ENCODE data around the gene SLC9A9. TPM values are rescaled to one million over a fixed set of nuclear protein-coding genes. Genes with fewer than 3 reads are reported as not detected.

The SLC9A9 gene
- total and polyA plus RNA-seq, 10 of the 15 experiments (the other 5 are each of a cell fraction or from before 2014, with no cell fraction given): 3.5 to 14.2 (median 9.3) TPM

DNA sequence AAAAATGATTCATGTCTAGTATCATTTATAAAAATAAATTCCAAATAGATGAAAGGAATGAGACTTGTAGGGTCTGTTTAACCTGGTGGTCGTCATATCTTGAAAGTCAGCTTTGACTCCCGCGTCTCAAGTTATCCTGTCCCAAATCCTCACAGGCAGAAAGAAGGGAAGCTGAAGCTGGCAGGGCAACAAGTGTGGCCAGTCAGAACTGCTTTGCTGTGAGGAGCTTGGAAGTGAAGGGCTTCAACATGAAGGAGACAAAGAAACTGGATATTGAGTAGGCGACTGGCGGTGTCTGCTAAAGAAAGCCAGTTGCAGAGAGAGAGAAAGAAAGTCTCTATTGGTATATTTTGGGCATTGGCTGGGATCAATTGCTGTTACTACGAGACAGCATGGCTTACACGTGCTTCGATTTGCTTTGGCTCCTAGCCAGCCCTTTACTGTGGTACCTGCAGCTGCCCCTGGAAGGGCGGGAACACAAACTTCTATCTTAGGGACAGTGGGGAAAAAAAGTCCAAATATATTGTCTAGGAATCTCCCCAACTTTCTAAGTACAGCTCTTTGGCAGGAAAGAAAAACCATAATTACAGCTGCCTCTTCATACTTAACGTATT, 621.5 kb downstream of the SLC9A9 start:
- Histone ChIP-seq H3K27ac (ENCODE audit: control insufficient read depth, insufficient read depth) (no peak overlapping the region), H3K4me2 (ENCODE audit: control insufficient read depth, insufficient read depth) (no peak overlapping the region), H4K20me1 (ENCODE audit: control insufficient read depth, insufficient read depth) (no peaks in the 10 kb centered on the region), H3K4me3 (no peak overlapping the region), H3K4me1 (ENCODE audit: control insufficient read depth, insufficient read depth, low read length) (no peaks in the 10 kb centered on the region), H3K36me3 (ENCODE audit: control insufficient read depth in 2 of 2, insufficient read depth in 2 of 2, low read length in 1 of 2) (no peaks in the 10 kb centered on the region), H2AFZ (ENCODE audit: control insufficient read depth, low read depth, low read length) (no peak overlapping the region), H3K79me2 (ENCODE audit: control insufficient read depth, insufficient read depth, low read length) (no peaks in the 10 kb centered on the region), H3K9ac (ENCODE audit: control insufficient read depth, insufficient read depth, low read length) (no peak overlapping the region), H3K9me3 (replicated peaks; ENCODE audit: control insufficient read depth, insufficient read depth, low read length) (no peaks in the 10 kb centered on the region), H3K27me3 (replicated peaks in 1 of 2; ENCODE audit: control insufficient read depth in 2 of 2, insufficient read depth in 2 of 2, low read length in 1 of 2) (no peaks in the 10 kb centered on the region)
- in situ Hi-C loops (cut with MboI): no loop called here
- SMC1A ChIA-PET (ENCODE audit: uncharacterized antibody, unreplicated experiment): no interaction called here
- TF ChIP-seq MTA2 (IDR thresholded peaks at IDR 0.05; ENCODE audit: low read depth): no peak
- TF ChIP-seq, protein P1, sequence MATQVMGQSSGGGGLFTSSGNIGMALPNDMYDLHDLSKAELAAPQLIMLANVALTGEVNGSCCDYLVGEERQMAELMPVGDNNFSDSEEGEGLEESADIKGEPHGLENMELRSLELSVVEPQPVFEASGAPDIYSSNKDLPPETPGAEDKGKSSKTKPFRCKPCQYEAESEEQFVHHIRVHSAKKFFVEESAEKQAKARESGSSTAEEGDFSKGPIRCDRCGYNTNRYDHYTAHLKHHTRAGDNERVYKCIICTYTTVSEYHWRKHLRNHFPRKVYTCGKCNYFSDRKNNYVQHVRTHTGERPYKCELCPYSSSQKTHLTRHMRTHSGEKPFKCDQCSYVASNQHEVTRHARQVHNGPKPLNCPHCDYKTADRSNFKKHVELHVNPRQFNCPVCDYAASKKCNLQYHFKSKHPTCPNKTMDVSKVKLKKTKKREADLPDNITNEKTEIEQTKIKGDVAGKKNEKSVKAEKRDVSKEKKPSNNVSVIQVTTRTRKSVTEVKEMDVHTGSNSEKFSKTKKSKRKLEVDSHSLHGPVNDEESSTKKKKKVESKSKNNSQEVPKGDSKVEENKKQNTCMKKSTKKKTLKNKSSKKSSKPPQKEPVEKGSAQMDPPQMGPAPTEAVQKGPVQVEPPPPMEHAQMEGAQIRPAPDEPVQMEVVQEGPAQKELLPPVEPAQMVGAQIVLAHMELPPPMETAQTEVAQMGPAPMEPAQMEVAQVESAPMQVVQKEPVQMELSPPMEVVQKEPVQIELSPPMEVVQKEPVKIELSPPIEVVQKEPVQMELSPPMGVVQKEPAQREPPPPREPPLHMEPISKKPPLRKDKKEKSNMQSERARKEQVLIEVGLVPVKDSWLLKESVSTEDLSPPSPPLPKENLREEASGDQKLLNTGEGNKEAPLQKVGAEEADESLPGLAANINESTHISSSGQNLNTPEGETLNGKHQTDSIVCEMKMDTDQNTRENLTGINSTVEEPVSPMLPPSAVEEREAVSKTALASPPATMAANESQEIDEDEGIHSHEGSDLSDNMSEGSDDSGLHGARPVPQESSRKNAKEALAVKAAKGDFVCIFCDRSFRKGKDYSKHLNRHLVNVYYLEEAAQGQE (IDR thresholded peaks at IDR 0.05; ENCODE audit: low read depth, low read length): no peak
- CTCF ChIA-PET: no interaction called here
- BruUV-seq (replicated peaks): no TSS peak
- POLR2A ChIA-PET: interaction anchor here (0.5 kb wide), 1 partner anchor 61 kb away, joined by 3 read pairs; no protein-coding TSS in a partner anchor
- DNase-seq (ENCODE audit: low read depth, low spot score): no peak
- RAD21 ChIA-PET (ENCODE audit: unreplicated experiment): no interaction called here
- intact Hi-C loops (cut with micrococcal nuclease; ENCODE audit: unreplicated experiment): loop anchor here (10.0 kb wide), 1 partner anchor 418 kb away; no protein-coding TSS in a partner anchor
- no peak for FAIRE-seq
- no peak for ATAC-seq
- WGBS (ENCODE audit: insufficient coverage, insufficient replicate concordance, low lambda C conversion rate, missing lambda C conversion rate): 84% methylated on average over 10 of the region's 10 CpGs

DNA sequence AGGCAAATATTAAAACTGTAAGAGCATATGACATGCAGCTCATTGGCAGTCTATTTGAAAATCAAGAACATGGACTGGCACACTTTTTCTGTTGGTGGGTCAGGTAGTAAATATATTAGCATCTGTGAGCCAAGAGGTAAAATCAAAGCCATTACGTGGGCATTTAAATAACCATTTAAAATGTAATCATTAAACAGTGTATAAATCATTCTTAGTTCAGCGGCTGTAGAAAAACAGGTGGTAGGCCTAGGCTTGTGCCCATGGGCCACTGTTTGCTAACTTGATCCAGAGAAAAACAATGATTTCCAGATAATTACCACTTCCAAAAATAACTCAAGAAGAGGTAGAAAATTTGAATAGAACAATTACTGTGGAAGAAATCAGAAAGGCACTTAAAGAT, 623.6 kb downstream of the SLC9A9 start:
- no peak for ATAC-seq
- Histone ChIP-seq H2AFZ (ENCODE audit: control insufficient read depth, low read depth, low read length) (no peak overlapping the region), H3K9me3 (replicated peaks; ENCODE audit: control insufficient read depth, insufficient read depth, low read length) (no peaks in the 10 kb centered on the region), H3K27me3 (replicated peaks in 1 of 2; ENCODE audit: control insufficient read depth in 2 of 2, insufficient read depth in 2 of 2, low read length in 1 of 2) (no peaks in the 10 kb centered on the region), H3K4me1 (ENCODE audit: control insufficient read depth, insufficient read depth, low read length) (no peaks in the 10 kb centered on the region; the same call in none of the 2 replicates), H3K9ac (ENCODE audit: control insufficient read depth, insufficient read depth, low read length) (no peak overlapping the region), H3K4me2 (ENCODE audit: control insufficient read depth, insufficient read depth) (no peak overlapping the region), H3K79me2 (ENCODE audit: control insufficient read depth, insufficient read depth, low read length) (no peaks in the 10 kb centered on the region), H3K36me3 (ENCODE audit: control insufficient read depth in 2 of 2, insufficient read depth in 2 of 2, low read length in 1 of 2) (no peaks in the 10 kb centered on the region), H3K4me3 (no peak overlapping the region), H3K27ac (ENCODE audit: control insufficient read depth, insufficient read depth) (no peak overlapping the region), H4K20me1 (ENCODE audit: control insufficient read depth, insufficient read depth) (no peaks in the 10 kb centered on the region)
- CTCF ChIA-PET: interaction anchor here (0.6 to 0.8 kb wide), 3 partner anchors 67 to 648 kb away, joined by 3 read pairs; no protein-coding TSS in a partner anchor
- no peak for FAIRE-seq
- DNase-seq (ENCODE audit: low read depth, low spot score): no peak
- TF ChIP-seq RAD21 (IDR thresholded peaks at IDR 0.05; ENCODE audit: insufficient read depth, low read depth, low read length) (no peak), LARP7 (IDR thresholded peaks at IDR 0.05) (no peak), EZH2 (IDR thresholded peaks at IDR 0.05; ENCODE audit: borderline replicate concordance, control insufficient read depth, low read depth, low read length) (no peak), SUZ12 (IDR thresholded peaks at IDR 0.05; ENCODE audit: unreplicated experiment) (no peak), CBX5 (IDR thresholded peaks at IDR 0.05; ENCODE audit: low read depth) (no peak), CHD1 (IDR thresholded peaks at IDR 0.05; ENCODE audit: low read depth, low read length) (no peak), FOS (IDR thresholded peaks at IDR 0.05; ENCODE audit: borderline replicate concordance, extremely low read depth, insufficient read length) (no peak), HDAC6 (IDR thresholded peaks at IDR 0.05; ENCODE audit: unreplicated experiment) (no peak), BRCA1 (IDR thresholded peaks at IDR 0.05; ENCODE audit: low read depth, low read length) (no peak), NR2C2 (IDR thresholded peaks at IDR 0.05; ENCODE audit: borderline replicate concordance, control insufficient read depth, insufficient read length, low read depth) (no peak)
- BruUV-seq (replicated peaks): no TSS peak
- RAD21 ChIA-PET (ENCODE audit: unreplicated experiment): no interaction called here
- intact Hi-C loops (cut with micrococcal nuclease; ENCODE audit: unreplicated experiment) (loop anchor here (10.0 kb wide), 1 partner anchor 420 kb away; no protein-coding TSS in a partner anchor), in situ Hi-C loops (cut with MboI) (no loop called here)
- SMC1A ChIA-PET (ENCODE audit: uncharacterized antibody, unreplicated experiment): interaction anchor here (1.2 kb wide), 1 partner anchor 101 kb away, joined by 3 read pairs; no protein-coding TSS in a partner anchor
- POLR2A ChIA-PET: no interaction called here
- WGBS (ENCODE audit: insufficient coverage, insufficient replicate concordance, low lambda C conversion rate, missing lambda C conversion rate): 64% methylated on average over 2 of the region's 2 CpGs
